ENCODE measurements around the gene FAIM. TPM values are rescaled to one million over a fixed set of nuclear protein-coding genes. Genes with fewer than 3 reads are reported as not detected.

The FAIM gene
- total and polyA plus RNA-seq, 2 donors (not counting 1 experiment from before 2014, with no cell fraction given), result 9.4 to 11.7 TPM

DNA sequence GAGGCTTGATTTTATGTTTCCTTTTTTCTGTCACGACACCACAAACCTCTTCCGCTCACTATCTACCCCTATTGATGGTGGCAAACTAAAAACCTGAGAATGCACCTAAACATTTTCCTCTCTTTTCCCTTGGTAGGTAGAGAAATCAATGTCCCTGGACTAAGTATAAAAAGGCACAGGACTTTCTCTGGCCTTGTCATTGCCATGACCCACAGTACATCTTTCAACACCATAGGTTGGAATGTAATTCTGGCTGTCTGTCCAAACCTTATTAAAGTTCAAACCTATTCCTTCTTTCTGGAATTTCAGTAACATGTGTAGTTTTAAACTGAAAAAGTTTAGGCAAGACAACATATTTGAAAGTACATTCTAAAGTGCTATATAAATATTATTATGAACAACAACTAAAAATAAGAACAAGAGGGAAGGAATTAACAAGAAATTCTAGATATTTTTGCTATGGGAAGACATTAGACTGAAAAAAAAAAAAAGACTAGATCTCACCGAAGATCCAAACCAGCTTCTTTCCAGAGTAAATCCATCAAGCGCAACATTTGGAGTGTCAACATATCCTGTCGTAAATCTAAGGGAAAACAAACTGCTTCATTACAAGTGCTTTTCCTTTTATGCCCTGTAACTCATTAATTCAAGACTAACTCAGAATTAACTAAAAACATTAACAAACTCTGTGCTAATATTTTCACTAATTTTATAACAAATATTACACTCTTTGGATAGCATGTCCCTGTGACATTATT lies 73.1 kb downstream of the FAIM start:
- Histone ChIP-seq H3K4me3 (replicated peaks in 1 of 4; ENCODE audit: control extremely low read depth in 1 of 4, insufficient read depth in 1 of 4, low read depth in 3 of 4, low read length in 4 of 4) (no peak overlapping the region), H3K79me2 (ENCODE audit: control insufficient read depth, insufficient read depth, low read length) (no peaks in the 10 kb centered on the region), H3K27me3 (ENCODE audit: control insufficient read depth, insufficient read depth, low read length) (no peaks in the 10 kb centered on the region)

DNA sequence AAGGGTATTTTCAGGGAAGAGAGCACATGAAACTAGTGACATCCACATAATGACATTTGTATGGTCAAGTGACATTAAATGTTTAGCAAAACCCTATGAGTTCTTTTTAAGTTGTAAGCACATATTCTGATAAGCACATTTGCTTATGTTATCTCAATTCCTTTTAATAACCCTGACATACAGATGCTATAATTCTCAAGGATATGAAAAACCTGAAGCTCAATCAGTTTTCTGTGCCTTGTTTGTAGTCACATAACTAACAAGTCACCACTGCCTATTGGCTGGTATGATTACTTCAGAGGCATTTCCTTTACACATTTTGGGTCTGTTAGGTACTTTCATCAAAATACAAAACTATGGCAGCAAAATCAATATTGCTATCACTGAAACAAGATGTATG lies 74.1 kb downstream of the FAIM start:
- H3K9ac ChIP-seq (ENCODE audit: insufficient read depth, low read length), result no peak overlapping the region
- no peak overlapping the region for H3K4me2 ChIP-seq (ENCODE audit: extremely low read depth, insufficient read depth, low read length)
- DNase-seq (ENCODE audit: low read depth in 2 of 2), result no peak
- no peaks in the 10 kb centered on the region for H4K20me1 ChIP-seq (ENCODE audit: control insufficient read depth, extremely low read depth, insufficient read depth, low read length)
- H2AFZ ChIP-seq (ENCODE audit: low read length), result no peak overlapping the region
- no peak overlapping the region for H3K4me3 ChIP-seq (replicated peaks in 1 of 4; ENCODE audit: control extremely low read depth in 1 of 4, insufficient read depth in 1 of 4, low read depth in 3 of 4, low read length in 4 of 4)
- H3K4me1 ChIP-seq (ENCODE audit: control insufficient read depth, extremely low read depth, insufficient read depth, low read length), result peaks cover 7% of the 10 kb centered on the region
- H3K79me2 ChIP-seq (ENCODE audit: control insufficient read depth, insufficient read depth, low read length), result no peaks in the 10 kb centered on the region
- no peaks in the 10 kb centered on the region for H3K36me3 ChIP-seq (ENCODE audit: control insufficient read depth, insufficient read depth, low read length)
- no peaks in the 10 kb centered on the region for H3K27me3 ChIP-seq (ENCODE audit: control insufficient read depth, insufficient read depth, low read length)
- no peaks in the 10 kb centered on the region for H3K9me3 ChIP-seq (ENCODE audit: control insufficient read depth, insufficient read depth, low read depth, low read length)
- H3K27ac ChIP-seq (ENCODE audit: insufficient read depth, low read length), result no peak overlapping the region
- TF ChIP-seq EZH2 (IDR thresholded peaks at IDR 0.05; ENCODE audit: low read length, missing control alignments), result no peak
- TF ChIP-seq, protein P1, sequence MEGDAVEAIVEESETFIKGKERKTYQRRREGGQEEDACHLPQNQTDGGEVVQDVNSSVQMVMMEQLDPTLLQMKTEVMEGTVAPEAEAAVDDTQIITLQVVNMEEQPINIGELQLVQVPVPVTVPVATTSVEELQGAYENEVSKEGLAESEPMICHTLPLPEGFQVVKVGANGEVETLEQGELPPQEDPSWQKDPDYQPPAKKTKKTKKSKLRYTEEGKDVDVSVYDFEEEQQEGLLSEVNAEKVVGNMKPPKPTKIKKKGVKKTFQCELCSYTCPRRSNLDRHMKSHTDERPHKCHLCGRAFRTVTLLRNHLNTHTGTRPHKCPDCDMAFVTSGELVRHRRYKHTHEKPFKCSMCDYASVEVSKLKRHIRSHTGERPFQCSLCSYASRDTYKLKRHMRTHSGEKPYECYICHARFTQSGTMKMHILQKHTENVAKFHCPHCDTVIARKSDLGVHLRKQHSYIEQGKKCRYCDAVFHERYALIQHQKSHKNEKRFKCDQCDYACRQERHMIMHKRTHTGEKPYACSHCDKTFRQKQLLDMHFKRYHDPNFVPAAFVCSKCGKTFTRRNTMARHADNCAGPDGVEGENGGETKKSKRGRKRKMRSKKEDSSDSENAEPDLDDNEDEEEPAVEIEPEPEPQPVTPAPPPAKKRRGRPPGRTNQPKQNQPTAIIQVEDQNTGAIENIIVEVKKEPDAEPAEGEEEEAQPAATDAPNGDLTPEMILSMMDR (conservative IDR thresholded peaks at IDR 0.05 in 1 of 2, IDR thresholded peaks at IDR 0.05 in 1 of 2; ENCODE audit: low read depth in 1 of 2, low read length in 2 of 2), result no peak

More for the DNA sequence above, 73.1 kb downstream of the FAIM start:
- H3K4me1 ChIP-seq (ENCODE audit: control insufficient read depth, extremely low read depth, insufficient read depth, low read length), result peaks cover 2% of the 10 kb centered on the region
- no peak for DNase-seq (ENCODE audit: low read depth in 2 of 2)
- no peak overlapping the region for H3K27ac ChIP-seq (ENCODE audit: insufficient read depth, low read length)
- no peak overlapping the region for H3K4me2 ChIP-seq (ENCODE audit: extremely low read depth, insufficient read depth, low read length)
- no peak overlapping the region for H3K9ac ChIP-seq (ENCODE audit: insufficient read depth, low read length)
- H3K9me3 ChIP-seq (ENCODE audit: control insufficient read depth, insufficient read depth, low read depth, low read length), result no peaks in the 10 kb centered on the region
- no peaks in the 10 kb centered on the region for H4K20me1 ChIP-seq (ENCODE audit: control insufficient read depth, extremely low read depth, insufficient read depth, low read length)
- TF ChIP-seq, protein P1 (conservative IDR thresholded peaks at IDR 0.05 in 1 of 2, IDR thresholded peaks at IDR 0.05 in 1 of 2; ENCODE audit: low read depth in 1 of 2, low read length in 2 of 2), result no peak
- no peak for TF ChIP-seq EZH2 (IDR thresholded peaks at IDR 0.05; ENCODE audit: low read length, missing control alignments)
- no peaks in the 10 kb centered on the region for H3K36me3 ChIP-seq (ENCODE audit: control insufficient read depth, insufficient read depth, low read length)
- no peak overlapping the region for H2AFZ ChIP-seq (ENCODE audit: low read length)

Other genes with a start within 250 kb of the FAIM start
- gene ESYT3, start 174.2 kb upstream of the FAIM start, total RNA-seq, result 0.17 and 0.51 TPM in 2 replicates
- 0.11 TPM in 1 of 2 replicates, not detected in the other for gene ESYT3, start 174.2 kb upstream of the FAIM start, polyA plus RNA-seq
- 32.4 and 47.9 TPM in 2 replicates for gene CEP70, start 14.5 kb upstream of the FAIM start, total RNA-seq
- gene CEP70, start 14.5 kb upstream of the FAIM start, polyA plus RNA-seq, result 11.0 and 12.3 TPM in 2 replicates
- 9.2 and 17.0 TPM in 2 replicates for gene PIK3CB, start 226.2 kb downstream of the FAIM start, total RNA-seq
- 12.4 and 18.2 TPM in 2 replicates for gene PIK3CB, start 226.2 kb downstream of the FAIM start, polyA plus RNA-seq